Measurements from ENCODE around the gene GRIN2A.

The GRIN2A gene

DNA sequence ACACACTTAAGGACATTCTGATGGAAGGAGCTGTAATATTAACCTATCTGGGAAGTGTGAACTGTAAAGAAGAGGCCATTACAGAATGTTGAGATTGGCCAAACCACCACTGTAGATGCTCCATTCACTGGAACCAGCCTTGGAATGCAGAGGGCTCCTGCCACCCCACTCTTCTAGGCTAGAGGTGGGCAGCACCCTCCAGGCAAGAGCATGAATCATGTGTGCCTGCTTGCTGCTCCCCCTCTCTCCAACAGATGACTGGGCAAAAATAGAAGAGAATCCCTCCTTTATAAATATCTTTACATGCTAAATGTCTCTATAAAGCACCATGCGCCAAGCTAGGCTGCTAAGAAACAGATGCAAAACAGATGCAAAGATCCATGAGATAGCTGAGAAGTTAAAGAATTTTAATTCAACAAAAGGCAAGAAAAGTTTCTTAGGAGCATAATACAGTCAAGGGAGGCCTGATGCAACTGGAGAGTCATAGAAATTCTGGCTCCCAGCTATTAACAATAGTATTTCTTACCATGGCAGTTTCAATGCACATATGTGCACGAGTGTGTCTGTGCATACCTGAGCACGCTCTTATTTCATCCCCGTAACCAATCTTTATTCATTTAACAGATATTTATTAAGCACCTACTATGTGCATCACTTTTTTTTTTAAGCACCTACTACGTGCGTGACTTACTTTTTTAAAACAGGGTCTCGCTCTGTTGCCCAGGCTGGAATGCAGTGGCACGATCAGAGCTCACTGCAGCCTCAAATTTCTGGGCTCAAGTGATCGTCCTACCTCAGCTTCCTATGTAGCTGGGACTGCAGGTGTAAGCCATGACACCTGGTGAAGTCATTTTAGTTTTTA is 53.6 kb downstream of the GRIN2A start:
- no peak for DNase-seq

DNA sequence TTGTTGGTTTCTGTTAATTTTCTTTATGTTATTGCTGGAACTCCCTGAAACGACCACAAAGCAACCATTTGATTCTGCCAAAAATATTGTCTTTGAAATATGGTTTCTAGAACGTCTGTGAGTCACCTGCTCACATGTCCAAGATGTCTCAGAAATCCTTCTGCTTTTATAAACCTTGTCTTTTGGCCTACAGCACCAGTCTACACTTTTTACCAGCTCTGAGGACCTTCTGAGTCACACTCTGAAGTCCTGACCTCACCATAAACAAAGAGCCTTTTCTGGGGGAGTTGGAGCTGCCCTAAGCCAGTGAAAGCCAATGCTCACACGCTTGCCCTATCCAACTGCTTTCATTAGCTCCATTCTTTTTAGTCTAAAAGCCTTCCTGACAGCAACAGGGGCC is 55.5 kb downstream of the GRIN2A start:
- DNase-seq: no peak

DNA sequence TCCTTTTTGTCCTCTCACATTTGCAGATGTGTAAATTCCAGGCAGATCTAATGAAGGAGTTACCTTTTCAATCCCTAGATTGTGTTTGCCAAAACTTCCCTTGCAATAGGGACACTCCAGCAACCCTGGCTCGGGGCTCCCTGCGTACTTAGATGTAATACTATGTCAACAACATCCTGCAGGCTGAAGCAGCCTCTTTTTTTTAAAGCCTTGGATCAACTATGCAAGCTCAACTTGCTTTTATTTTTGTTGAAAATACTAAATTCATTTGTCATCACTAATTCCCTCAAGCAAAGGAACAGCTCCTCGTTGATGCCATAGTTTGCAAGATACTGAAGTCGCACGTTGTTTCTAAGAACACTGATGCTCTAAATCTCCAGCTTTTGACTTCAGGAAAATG is 59.1 kb downstream of the GRIN2A start:
- DNase-seq: no peak

DNA sequence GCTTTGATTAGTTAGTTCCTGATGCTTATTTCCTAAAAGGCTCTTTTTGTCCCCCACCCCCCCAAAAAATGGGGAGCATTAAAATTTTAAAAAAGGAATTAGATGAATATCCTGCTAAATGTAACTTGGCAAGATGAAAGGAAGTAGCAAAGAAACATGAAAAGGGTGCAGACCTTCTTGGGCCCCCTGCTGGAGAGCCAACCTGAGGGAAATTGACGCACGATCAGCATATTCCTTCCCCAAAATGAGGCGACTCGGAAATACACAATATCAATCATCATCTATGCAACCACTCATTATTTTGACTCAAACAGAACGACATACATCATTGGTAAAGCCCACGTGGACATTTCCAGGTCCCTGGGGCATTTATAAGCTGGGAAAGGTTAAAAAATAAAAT is 59.7 kb downstream of the GRIN2A start:
- no peak for DNase-seq

DNA sequence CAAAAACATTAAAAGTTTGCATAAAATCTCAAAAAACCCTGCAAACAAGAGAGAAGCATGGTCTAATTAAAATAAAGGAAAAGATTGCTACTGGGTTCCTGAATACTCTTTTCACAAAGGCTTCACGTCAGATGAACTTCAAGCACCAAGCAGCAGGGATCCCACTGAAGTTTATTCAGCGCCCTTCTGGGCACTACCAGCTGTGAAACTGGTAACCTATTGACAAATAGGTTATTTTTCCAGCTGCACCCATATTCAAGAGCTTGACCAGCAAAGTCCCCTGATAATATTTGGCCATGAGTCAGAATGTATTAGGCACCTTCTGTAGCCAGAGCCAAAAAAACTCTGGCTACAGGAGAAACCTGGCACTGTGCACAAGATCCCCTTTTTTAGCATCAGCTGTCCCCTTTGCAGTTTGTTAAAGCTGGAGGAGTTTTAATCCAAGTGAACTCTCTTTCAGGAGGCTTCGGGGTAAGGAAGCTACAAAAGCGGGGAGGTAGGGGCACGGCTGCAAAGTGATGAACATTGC is 60.3 kb downstream of the GRIN2A start:
- DNase-seq: no peak

DNA sequence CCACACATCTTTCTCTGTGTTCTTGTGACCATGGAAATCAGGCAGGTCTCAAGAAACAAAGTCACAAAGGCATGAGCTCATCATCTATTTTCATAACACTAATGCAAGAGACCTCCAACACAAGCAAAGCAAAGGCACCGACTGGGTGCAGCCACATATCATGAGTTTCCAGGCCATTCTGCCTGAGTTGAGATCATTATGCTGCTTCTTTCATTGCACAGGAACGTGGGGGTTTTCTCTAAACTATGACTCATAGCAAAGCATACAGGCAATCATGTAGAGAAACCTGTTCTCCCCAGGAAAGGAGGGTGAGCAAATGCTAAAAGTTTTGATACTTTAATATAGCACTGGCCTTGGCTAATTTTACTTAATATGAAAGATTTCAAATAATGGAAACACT is 60.7 kb downstream of the GRIN2A start:
- no peak for DNase-seq

DNA sequence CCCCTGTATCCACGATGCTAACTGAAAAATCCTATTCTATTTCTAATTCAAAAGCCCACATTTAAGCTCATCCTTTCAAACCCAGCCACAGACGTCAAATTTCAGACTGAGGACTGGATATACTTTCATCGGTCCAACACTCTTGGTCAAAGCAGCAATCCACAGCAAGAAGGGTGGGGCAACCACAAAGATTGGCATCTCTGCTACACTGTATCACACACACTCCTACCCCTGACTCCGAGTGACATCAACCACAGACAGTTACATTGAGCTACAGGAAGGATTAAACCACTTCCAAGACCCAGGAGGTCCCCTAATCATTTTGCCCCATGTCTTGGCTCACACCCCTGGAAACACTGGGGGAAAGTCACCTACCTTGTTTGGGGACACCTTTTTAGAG is 61.3 kb downstream of the GRIN2A start:
- no peak for DNase-seq

DNA sequence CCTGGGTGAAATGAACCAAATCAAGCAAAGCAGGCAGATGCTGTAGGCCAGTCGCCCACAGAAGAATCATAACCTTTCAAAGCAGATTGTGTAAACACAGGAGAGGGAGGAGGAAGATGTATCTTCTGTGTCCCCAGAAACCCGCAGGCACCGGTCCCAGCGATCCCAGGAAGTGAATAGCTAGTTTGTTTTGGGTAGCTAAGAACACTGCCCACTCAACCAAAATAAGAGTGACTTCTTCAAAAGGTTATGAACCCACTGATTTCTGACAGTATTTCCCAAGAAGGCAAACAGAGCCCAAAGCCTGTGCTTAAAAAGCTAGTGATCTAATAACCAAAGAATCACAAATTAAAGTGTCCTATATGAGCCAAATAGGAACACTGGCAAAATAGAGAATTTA is 67.8 kb downstream of the GRIN2A start:
- DNase-seq: no peak

DNA sequence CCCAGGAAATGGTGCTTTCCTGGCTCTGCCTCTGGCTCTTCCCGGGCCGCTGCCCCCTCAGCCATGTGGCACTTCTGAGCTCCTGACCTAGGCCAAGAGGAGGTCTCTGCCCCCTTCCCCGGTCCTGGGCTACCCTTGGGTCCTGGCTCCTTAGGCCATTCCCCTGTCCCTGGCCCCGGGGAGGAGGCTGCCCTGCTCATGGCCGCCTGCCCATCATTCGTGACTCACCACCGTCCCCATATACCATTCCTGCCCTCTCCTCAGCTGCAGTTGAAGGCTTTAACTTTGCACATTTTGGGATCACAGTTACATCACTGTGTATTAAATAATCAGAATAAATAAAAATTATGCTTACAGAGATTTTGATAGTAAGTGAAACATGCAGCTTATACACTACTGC is 69.0 kb downstream of the GRIN2A start:
- DNase-seq: no peak

DNA sequence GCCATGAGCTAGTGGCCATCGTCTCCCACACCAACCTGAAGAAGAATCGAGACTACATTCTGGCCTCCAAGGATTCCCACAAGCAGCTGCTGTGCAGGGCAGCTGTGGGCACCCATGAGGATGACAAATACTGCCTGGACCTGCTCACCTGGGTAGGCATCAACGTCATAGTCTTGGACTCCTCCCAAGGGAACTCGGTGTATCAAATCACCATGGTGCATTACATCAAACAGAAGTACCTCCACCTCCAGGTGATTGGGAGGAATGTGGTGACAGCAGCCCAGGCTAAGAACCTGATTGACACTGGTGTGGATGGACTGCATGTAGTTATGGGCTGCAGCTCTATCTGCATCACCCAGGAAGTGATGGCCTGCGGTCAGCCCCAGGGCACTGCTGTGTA is 70.2 kb downstream of the GRIN2A start:
- DNase-seq: no peak

DNA sequence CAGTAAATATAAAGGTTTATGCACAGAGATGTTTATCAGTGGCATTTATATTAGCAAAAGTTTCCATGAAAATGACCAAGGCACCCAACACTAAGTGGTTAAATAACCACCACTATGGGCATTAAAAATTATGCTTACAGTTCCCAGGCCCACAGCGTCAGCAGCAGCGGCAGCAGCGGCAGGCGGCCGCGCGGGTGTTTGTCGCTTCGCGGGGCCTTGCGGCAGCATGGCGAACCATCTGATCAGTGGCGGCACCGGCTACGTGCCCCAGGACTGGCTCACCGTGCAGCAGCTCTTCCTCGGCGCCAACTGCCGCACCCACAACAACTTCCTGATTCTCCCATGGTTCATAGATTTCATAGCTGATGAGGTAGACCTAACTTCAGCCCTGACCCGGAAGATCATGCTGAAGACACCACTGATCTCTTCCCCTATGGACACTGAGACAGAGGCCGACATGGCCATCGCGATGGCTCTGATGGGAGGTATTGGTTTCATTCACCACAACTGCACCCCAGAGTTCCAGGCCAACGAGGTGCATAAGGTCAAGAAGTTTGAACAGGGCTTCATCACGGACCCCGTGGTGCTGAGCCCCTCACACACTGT is 71.0 kb downstream of the GRIN2A start:
- DNase-seq: no peak

DNA sequence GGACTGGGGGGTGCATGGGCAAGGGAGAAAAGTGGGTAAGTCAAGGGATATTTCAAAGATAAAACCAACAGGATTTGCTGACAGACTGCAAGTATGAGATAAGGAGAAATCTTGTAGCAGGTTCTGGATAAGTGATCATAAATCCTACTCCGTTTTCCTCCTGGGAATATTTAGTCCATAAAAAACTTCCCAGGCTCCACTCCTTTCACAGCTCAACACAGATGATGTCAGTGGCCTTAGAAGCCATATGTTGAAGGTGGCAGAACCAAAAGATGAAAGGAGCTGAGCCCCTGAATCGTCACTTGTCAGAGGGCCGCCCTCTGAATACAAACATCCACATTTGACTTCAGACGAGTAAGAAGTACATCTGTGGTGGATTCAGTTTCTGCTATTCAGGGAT is 71.7 kb downstream of the GRIN2A start:
- DNase-seq: no peak

DNA sequence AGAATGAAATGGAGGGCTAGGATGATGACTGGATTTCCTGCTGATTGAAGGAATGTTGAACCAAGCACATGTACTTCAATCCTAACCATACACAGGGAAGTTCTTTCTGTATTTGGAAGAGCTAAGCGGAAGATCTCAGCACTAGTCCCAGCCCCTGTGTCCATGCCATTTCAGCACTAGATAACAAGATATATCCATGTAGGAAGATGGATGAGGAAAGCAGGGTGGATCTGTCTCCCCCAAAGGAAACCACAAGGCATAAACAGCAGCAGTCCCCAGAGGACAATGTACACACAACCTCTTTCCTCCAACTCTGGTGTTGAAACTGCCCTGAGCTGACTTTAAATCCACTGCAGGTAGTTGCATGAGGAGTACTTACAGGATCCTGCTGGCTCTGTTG is 75.1 kb downstream of the GRIN2A start:
- DNase-seq: no peak

DNA sequence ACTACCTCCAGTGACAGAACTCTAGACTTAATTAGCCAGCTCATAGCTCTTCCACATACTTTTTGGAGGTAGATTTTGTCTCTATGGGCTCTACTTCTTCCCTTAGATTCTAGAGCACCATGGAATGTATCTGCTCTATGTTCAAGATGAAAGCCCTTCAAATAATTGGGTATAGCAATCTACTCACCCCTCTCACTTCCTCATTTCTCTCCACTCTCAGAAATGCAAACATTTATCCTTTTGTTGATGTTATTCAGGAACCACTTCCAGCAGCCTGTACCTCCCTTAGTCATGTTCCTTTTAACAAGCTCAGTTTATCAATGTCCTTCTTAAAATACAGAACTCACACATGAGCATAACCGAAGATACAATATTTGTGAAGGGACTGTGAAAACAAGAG is 78.5 kb downstream of the GRIN2A start:
- DNase-seq: no peak

DNA sequence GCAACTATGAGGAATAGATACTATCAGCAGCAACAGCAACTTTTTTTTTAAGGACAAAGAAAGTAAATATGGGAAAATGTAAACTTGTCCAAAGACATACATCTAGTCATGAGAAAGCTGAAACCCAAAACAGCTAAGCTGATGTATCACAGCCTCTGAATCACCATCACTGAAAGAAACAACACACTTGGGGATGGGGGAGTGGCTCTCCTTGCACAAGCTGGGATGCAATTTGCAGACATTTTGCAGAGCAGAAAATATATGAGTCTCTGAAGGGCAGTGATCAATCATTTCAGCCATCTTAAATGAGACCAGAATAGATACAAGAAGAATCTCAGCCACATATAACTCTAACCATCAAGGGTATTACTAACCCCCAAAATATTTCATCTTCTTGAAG is 79.1 kb downstream of the GRIN2A start:
- DNase-seq: no peak

DNA sequence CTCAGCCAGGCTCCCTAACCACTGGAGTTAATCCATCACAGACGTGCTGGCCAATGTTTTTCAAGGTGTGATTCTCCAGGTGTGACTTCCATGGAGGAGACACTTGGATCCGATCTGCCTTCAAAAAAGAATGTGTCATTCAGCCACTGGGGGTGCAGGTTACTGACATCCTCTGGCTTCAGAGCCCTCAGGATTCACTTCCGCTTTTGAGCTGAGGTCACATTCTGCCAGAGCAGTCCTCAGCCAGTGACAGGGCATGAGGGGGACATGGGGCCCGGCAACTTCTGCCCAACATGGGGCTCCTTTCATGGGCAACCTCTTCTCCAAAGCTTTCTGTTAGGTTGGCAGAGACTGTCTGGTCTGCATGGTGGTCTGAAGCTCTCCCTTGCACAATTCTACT is 81.4 kb downstream of the GRIN2A start:
- no peak for DNase-seq

DNA sequence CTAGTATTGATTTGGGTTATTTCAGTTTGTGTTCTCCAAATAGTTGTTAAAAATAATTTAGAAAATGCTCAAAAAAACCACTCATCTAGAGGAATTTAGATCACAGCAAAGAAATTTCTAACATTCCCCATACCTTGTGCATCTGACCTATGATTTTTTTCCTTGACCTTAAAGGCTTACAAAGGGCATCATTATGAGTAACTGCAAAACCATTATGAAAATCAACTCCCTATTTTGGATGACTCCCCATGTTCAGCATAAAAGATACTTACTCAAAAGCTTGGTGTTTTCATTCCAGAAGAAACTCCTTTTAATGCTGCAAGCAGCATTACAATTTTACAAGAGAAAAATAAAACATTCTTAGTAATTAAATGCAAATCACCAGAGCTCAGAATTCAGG is 83.2 kb downstream of the GRIN2A start:
- DNase-seq: no peak

DNA sequence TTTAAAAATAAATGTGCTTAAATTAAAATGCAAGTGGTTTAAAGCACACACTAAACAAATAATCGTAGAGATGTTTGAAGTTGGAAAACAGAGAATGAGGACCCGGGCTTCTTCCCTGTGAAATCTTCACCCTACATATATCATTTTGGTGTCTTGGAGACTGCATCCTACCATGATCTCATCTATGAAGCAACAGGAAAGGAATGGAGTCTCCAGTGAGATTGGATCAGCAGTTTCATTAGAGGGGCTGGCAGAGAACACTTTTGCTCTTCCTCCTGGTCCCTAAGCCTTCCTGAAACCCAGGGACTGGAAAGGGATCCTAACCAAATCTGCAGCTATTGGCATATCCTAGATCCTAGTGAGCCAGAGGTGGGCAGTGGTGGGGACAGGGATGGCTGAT is 85.0 kb downstream of the GRIN2A start:
- DNase-seq: no peak

DNA sequence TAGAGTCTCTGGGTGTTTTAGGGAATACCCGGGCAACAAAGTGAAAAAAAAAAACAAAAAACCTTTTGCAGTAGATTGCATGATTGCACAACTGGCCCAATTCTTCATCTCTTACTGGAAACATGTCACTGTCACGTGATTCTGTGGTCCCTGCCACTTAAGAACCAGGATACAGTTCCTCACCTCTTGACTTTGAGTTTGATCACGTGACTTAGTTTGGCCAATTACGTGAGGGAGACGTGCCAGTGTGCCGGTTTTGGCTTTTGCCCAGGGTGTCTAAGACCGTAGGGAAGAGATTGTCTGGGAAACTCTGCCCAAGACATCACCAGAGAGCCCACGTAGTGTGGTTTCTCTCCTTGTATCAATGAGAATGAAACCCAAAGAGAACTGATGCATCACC is 88.7 kb downstream of the GRIN2A start:
- DNase-seq: no peak

DNA sequence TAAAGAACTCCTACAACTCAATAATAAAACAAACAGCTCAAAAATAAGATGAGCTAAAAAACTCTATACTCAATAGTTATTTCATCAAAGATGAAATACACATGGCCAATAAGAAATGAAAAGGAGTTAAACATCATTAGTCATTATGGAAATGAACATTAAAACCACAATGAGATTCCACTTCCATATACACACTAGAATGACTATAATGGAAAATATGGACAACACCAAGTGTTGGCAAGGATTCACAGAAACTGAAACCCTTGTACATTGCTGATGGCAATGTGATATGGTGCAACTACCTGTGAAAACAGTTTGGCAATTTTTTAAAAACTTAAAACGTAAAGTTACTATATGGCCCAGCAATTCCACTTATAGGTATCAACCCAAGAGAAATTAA is 91.4 kb downstream of the GRIN2A start:
- DNase-seq: no peak

DNA sequence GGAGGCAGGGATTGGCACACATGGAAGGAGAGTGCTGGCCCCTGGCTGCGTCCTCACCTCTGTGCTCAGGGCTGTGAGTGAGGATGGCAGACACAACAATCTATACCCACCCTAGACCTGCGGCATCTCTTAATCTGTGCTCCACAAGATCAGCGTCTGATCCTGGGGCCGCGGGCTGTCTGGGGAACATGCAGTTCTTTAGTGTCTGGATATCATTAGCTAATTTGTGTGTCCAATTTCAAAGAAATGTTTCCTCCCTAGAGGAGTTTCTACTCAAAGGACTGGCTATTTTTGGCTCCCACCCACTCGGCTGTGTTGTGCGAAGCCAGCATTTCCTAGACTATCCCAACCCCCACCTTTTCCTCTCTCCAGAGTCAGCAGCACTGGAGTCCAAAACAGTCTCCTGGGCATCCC is 93.8 kb downstream of the GRIN2A start:
- no peak for DNase-seq

DNA sequence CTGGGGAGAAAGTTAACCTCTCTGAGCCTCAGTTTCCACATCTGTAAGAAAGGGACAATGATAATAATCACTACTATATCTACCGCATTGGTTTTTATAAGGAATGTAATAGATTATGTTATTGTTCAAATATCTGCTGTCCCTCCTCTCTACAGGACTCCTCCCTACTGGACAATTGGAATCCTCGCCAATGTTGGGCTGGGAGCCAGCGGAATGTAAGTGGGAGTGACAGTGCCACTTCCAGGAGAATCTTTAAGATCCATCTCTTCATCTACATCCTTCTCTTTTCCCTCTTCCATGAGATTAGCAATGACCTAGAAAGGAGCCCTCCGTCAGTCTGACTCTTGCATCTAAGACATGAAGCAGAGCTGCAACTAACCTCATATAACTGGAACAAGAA is 95.1 kb downstream of the GRIN2A start:
- DNase-seq: no peak

DNA sequence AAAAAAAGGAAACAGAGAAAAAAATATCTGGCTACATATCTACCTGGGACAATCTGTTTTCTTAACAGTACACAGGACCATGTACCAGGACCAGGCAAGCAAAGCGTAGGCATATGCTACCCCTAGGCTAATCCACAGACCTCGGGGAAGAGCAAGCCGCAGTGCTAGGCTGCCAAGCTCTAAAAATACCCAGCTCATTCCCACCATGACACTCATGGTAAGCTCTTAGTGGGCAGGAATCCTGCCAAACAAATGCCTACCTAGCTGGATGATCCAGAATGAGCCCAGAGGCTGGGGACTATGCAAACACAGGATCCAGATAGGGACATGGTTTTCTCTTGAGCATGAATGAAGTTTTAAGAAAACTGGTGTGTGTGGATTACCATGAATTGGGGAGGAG is 95.6 kb downstream of the GRIN2A start:
- DNase-seq: no peak

DNA sequence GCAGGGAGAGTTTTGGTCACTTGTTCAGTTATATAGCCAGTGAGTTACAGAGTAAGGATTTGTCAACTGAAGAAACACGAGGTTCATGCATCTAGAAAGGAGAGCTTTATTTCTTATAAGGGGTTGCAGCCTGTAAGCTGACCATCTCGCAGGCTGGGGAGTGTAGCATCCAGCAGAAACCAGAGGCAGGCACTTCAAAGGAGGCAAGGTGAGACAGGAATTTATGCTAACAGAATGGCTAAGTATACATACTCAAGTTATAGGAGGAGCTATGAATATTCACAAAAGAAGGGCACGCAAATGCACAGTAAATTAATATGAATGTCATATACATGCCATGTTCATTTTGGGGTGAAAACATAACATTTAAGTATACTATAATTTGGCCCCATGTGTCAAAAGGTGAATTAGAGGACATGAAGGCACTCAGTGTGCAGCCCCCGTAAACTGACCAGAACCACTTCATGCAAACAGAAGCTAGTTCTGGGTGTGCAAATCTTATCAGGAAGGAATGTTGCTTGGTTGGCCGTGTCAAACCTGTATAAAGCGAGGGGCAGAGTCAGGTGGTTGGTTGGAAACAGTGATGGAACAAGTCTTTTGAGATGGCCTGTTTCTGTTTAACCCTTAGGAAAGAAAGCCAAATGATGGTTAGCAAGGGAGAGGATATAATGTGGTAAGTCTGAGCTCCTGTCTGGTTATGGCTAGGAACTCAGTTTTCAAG is 97.0 kb downstream of the GRIN2A start:
- no peak for DNase-seq
